ENCODE data around the gene ATP2C1. TPM values are rescaled to one million over a fixed set of nuclear protein-coding genes. Genes with fewer than 3 reads are reported as not detected.

Gene ATP2C1
- polyA plus RNA-seq, 1 donor from 2014 or later: 8.9 TPM

DNA sequence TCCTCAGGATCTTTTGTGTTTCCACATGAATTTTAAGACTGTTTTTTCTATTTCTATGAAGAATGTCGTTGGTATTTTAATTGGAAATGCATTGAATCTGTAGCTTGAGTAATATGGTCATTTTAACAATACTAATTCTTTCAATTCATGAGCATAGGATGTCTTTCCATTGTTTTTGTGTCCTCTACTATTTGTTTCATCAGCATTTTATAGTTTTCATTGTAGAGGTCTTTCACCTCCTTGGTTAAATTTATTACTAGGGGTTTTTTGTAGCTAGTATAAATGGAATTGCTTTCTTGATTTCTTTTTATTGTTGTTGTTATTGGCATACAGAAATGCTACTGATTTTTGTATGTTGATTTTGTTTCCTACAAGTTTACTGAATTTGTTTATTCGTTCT is 17.3 kb upstream of the ATP2C1 start:
- no peak overlapping the region for H3K27ac Mint-ChIP-seq
- no peak overlapping the region for H3K4me3 Mint-ChIP-seq
- no peaks in the 10 kb centered on the region for H3K4me1 Mint-ChIP-seq
- no peaks in the 10 kb centered on the region for H3K27me3 Mint-ChIP-seq
- peaks cover 1% of the 10 kb centered on the region for H3K36me3 Mint-ChIP-seq
- H3K9me3 Mint-ChIP-seq: peaks cover 5 to 18% (median 16%) of the 10 kb centered on the region in 3 donors

DNA sequence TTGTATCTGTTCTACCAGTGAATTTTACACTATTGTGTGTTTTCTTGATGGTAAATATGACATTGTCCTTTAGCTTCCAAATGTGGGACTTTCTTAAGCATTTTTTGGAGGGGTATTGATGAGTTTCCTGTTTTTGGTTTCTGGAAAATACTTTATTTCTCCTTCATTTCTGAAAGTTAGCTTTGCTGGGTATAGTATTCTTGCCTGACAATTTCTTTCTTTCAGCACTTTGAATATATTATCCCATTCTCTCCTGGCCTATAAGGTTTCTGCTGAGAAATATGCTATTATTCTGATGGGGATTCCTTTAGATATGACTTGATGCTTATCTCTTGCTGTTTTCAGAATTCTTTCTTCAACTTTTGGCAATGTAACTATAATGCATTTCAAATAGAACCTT is 15.4 kb upstream of the ATP2C1 start:
- Mint-ChIP-seq H3K4me3 (no peak overlapping the region), H3K9me3 (peaks cover 5 to 24% (median 22%) of the 10 kb centered on the region in 3 donors), H3K27me3 (no peaks in the 10 kb centered on the region), H3K4me1 (no peaks in the 10 kb centered on the region), H3K27ac (no peak overlapping the region), H3K36me3 (peaks cover 3% of the 10 kb centered on the region)

DNA sequence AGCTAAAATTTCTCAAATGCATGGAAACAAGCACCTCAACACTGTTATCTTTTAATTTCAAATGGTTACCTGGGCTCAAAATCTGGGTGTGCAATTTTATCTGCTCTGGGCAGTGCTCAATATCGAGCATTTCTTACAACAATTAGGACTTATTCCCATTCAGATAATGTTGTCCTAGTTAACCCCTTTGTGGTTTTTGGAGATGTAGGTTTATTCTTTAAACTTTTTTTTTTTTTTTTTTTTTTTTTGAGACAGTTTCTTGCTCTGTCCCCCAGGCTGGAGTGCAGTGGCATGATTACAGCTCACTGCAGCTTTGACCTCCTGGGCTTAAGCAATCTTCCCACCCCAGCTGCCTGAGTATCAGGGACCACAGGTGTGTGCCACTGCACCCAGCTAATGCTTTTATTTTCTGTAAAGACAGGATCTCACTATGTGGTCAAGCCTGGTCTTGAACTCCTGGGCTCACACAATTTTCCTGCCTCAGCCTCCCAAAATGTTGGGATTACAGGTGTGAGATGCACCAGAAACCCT is 4.4 kb upstream of the ATP2C1 start:
- peaks cover 13% of the 10 kb centered on the region for H3K27me3 Mint-ChIP-seq
- H3K27ac Mint-ChIP-seq: no peak overlapping the region
- H3K4me3 Mint-ChIP-seq: no peak overlapping the region
- no peaks in the 10 kb centered on the region for H3K36me3 Mint-ChIP-seq
- H3K9me3 Mint-ChIP-seq: peaks cover 0 to 5% (median 2%) of the 10 kb centered on the region in 3 donors
- H3K4me1 Mint-ChIP-seq: peaks cover 4 to 7% (median 4%) of the 10 kb centered on the region in 3 donors

DNA sequence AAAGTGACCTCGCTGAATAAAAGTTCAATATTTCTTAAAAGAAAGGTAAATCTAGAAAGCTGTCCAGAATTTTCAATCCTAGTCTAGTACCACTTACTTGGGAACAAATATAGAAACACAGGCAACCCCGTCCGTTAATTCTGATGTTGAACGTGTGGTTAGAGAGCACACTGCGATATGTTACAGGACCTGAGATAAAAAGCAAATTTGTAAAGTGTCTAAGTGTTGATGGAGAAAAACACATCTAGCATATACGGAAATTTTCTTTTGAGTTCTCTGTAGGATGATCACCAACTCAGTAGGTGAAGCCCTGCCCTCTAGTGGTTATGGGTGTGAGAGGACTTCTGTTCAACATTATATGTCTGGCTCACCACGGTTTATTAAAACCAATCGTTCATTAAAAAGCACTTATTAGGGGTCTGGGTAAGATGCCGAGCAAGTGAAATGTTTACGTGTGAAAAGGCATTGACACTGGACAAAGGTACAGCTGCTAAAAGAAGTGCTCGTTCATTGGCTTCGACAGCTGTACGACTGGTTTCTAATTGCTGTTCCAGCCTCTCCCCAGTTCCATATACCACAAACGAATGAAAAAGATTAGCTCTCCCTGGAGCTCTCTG is 1.0 kb upstream of the ATP2C1 start:
- H3K9me3 Mint-ChIP-seq: no peaks in the 10 kb centered on the region
- no peaks in the 10 kb centered on the region for H3K27me3 Mint-ChIP-seq
- peak overlapping the region; percentile 97 to 99 (median 98) for H3K4me3 Mint-ChIP-seq
- peaks cover 27 to 36% (median 30%) of the 10 kb centered on the region in 3 donors for H3K4me1 Mint-ChIP-seq
- no peaks in the 10 kb centered on the region for H3K36me3 Mint-ChIP-seq
- peak overlapping the region; percentile 99 to 100 (median 99) for H3K27ac Mint-ChIP-seq

DNA sequence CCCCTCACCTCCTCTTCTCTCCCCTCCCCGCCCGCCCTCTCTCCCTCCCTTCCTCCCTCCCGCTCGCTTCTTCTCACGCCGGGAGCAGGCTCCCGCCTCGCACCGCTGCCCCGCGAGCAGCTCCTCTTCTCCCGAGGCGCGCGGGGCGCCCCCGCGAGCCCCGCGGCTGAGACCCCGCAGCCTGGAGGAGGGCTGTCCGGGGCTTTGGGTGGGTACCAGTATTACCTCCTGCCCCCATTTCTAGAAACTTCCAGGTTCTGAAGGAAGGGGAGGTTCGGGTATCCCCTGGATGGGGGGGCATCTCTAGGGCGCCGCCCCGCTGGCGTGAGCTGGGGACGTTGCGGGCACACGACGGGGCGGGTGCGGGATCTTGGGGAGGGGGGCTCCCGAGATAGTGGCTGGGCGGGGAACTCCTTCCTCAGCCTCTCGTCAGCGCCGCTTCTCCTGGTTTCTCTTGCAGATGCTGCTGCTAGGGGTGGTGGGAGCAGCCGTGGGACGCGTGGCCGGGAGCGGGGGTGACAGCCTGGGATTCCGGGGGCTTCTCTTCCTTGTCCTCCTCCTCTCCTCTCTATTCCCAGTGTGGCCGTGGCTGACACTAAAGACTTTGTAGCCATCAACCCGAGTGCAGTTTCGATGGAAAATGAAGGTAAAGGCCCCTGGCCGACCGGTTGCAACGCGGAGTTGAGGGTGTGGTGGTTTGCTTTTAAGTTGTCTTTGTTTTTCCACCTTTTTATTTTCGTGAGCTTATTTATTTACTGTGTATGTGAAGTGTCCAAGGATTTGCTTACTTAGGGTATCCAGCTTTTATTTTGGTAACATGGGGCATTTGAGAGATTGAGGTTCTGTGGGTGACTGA is 474 bp downstream of the ATP2C1 start:
- Mint-ChIP-seq H3K27me3 (no peaks in the 10 kb centered on the region), H3K4me1 (peaks cover 30 to 46% (median 31%) of the 10 kb centered on the region in 3 donors), H3K9me3 (no peaks in the 10 kb centered on the region), H3K36me3 (no peaks in the 10 kb centered on the region), H3K27ac (peak overlapping the region; percentile 88 to 99 (median 99)), H3K4me3 (peak overlapping the region; percentile 97 to 99 (median 98))

DNA sequence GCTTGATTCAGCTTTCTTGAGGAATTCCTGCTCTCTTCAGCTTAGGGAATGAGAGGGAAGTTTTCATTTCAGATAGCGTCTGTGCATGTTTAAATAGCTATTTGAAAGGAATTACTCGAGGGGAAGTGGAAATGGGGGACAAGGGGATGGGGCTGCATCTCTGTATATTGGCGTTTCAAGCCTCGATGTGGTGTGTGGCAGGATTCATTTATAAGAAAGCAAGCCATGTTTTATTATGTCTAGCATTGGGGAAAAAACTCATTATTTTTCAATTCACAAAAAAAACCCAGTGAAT is 1.0 kb downstream of the ATP2C1 start:
- H3K27ac Mint-ChIP-seq: peak overlapping the region; percentile 88 to 99 (median 99)
- no peaks in the 10 kb centered on the region for H3K27me3 Mint-ChIP-seq
- no peaks in the 10 kb centered on the region for H3K9me3 Mint-ChIP-seq
- no peaks in the 10 kb centered on the region for H3K36me3 Mint-ChIP-seq
- peaks cover 32 to 50% (median 35%) of the 10 kb centered on the region in 3 donors for H3K4me1 Mint-ChIP-seq
- H3K4me3 Mint-ChIP-seq: peak overlapping the region; percentile 97 to 99 (median 98)

DNA sequence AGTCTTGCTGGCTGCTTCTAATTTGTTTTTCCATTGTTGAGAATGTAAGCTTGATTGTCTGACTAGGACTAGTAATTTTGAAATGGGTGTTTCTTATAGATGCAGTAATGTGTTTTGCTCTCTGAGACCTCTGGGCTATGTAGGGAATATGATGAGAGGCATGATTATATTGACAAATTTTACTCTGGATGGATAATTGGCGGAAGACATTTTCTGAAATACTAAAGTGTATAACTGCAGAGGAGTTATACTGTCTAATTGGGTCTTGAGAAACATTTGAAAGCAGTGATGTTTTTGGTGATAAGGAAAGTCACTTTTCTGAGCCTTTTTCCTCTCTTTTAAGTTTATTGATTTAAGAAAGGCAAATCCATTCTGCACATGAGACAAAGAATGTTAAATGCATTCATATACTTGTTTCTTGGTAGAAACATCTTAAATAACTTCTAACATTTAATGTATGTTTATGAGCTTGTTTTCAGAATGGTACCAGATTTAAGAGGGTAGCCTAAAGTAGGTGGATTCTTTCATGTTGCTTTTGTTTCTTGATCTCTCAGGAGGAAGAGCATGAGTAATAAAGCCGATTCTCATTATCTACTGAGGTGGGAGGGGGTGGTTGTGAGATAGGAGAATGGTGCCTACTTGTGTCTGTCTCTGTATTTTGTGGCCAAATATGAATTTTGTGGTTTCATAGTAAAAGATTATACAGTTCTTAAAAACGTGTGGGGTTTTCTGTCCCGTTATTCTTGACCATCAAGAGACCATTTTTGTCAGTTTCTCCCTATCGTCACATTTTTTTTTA is 2.0 kb downstream of the ATP2C1 start:
- peak overlapping the region; percentile 54 to 99 (median 98) for H3K4me3 Mint-ChIP-seq
- H3K27me3 Mint-ChIP-seq: no peaks in the 10 kb centered on the region
- peaks cover 34 to 56% (median 38%) of the 10 kb centered on the region in 3 donors for H3K4me1 Mint-ChIP-seq
- peak overlapping the region in 2 of 3 donors; percentile 88 to 99 for H3K27ac Mint-ChIP-seq
- no peaks in the 10 kb centered on the region for H3K9me3 Mint-ChIP-seq
- no peaks in the 10 kb centered on the region for H3K36me3 Mint-ChIP-seq

DNA sequence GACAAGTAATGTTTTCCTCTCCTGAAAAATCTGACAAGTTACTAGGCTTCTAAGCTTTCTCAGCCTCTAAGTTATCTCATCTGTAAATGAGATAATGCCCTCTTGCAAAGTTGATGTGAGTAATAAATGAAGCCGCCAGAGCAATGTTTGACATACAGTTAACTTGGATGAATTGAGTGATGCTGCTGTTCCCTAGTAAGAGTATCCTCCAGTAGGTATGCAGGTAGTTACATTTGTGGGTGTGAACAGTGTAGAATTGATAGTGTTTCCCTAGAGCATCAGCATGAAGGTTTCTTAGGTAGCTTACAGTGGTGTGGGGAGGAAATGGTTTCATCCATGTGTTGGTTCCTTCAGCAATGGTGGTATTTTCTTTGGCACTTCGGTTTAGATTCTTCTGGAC is 3.4 kb downstream of the ATP2C1 start:
- Mint-ChIP-seq H3K36me3 (no peaks in the 10 kb centered on the region), H3K9me3 (no peaks in the 10 kb centered on the region), H3K4me3 (peak overlapping the region in 1 of 4 donors; percentile 1), H3K27ac (no peak overlapping the region), H3K4me1 (peaks cover 38 to 68% (median 53%) of the 10 kb centered on the region in 3 donors), H3K27me3 (no peaks in the 10 kb centered on the region)

DNA sequence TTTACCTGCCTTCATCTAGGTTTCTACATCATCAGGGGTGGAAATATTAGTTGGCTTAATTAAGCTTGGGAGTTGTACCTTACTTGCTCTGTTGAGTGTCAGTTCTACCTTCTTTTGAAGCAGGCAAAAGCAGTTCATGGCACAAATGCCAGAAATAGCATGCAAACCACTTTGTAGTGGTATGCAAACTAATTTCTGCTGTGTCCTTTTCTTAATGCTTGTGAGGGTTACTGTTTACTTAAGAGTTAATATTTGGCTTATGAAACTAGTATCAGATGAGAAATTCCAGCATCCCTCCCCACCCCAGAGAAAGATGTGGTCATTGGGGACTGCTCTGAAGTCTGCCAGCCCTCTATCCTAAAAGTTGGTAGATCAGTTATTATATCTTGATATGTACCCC is 7.1 kb downstream of the ATP2C1 start:
- Mint-ChIP-seq H3K9me3 (no peaks in the 10 kb centered on the region), H3K4me1 (peaks cover 37 to 69% (median 56%) of the 10 kb centered on the region in 3 donors), H3K4me3 (no peak overlapping the region), H3K27me3 (no peaks in the 10 kb centered on the region), H3K27ac (no peak overlapping the region), H3K36me3 (peaks cover 2% of the 10 kb centered on the region)

DNA sequence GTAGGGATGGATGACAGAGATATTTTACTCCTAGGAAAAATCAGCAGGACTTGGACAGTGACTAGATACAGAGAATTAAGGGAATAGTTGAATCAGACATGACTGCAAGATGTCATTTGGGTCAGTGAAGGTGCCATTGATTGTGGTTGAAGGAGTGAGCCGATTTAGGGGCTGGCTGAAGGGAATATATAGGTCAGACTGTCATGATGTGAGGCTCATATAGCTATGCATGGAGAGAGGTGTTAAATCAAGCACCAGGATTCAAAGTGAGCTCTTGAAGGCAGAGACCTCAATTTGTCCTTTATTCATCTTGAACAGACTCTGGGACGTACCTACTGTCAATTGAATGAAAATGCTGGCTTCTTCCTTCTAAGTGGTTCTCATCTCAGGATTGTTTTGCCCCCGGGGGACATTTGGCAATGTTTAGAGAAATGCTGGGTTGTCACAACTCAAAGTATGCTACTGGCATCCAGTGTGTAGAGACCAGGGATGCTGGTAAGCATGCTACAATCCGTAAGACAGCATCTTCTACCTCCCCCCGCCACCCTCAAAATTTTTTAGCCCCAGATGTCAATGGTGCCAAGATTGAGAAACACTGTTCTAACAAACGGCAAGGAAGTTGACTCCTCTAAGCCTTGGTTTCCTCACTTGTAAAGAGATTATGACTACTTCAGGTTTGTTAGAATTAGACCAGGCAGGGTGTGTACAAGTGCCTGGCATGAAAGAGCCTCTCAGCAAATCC is 7.8 kb downstream of the ATP2C1 start:
- peaks cover 40 to 68% (median 57%) of the 10 kb centered on the region in 3 donors for H3K4me1 Mint-ChIP-seq
- H3K27me3 Mint-ChIP-seq: no peaks in the 10 kb centered on the region
- no peak overlapping the region for H3K4me3 Mint-ChIP-seq
- peaks cover 3% of the 10 kb centered on the region for H3K36me3 Mint-ChIP-seq
- no peak overlapping the region for H3K27ac Mint-ChIP-seq
- H3K9me3 Mint-ChIP-seq: no peaks in the 10 kb centered on the region

DNA sequence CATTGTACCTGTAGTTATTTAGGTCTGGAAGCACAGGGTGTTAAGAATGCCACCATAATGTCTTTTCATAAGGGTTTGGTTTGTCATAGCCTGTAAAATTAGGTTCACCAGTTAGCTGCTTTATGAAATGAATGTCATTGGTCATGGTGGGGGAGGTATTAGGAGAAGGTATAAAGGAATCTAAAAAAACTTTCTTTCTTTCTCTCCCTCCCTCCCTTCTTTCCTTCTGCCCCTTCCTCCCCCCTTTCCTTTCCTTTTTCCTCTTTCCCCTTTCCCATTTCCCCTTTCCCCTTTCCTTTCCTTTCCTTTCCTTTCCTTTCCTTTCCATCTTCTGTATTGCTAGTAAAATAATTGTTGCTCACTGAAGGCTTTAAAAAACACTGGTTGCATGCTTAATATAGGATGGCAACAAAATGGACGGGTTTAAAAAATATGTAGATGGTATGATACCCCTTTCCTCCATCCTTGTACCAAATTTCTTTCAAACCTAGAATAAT is 9.6 kb downstream of the ATP2C1 start:
- peaks cover 34 to 68% (median 64%) of the 10 kb centered on the region in 3 donors for H3K4me1 Mint-ChIP-seq
- H3K27me3 Mint-ChIP-seq: no peaks in the 10 kb centered on the region
- no peaks in the 10 kb centered on the region for H3K9me3 Mint-ChIP-seq
- peaks cover 3% of the 10 kb centered on the region for H3K36me3 Mint-ChIP-seq
- no peak overlapping the region for H3K27ac Mint-ChIP-seq
- no peak overlapping the region for H3K4me3 Mint-ChIP-seq

DNA sequence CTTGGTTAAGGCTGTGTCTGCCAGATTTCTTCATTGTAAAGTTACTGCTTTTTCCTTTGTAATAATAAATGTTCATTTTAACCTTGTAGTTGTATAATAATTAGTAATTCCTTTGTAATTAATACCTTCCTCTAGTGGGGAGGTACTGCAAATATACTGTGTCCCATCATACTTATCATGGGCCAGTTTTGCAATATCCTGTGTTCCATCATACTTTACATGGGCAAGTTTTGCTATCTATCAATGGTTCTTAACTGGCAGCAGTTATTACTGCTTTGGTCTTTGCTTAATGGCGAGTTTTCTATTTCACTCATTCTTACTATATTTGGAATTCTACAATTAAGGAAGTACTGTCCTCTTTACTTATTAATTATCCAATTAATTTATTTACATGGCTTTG is 10.6 kb downstream of the ATP2C1 start:
- Mint-ChIP-seq H3K4me1 (peaks cover 37 to 72% (median 60%) of the 10 kb centered on the region in 3 donors), H3K9me3 (no peaks in the 10 kb centered on the region), H3K27ac (no peak overlapping the region), H3K4me3 (peak overlapping the region in 1 of 4 donors; percentile 13), H3K36me3 (peaks cover 3% of the 10 kb centered on the region), H3K27me3 (no peaks in the 10 kb centered on the region)

DNA sequence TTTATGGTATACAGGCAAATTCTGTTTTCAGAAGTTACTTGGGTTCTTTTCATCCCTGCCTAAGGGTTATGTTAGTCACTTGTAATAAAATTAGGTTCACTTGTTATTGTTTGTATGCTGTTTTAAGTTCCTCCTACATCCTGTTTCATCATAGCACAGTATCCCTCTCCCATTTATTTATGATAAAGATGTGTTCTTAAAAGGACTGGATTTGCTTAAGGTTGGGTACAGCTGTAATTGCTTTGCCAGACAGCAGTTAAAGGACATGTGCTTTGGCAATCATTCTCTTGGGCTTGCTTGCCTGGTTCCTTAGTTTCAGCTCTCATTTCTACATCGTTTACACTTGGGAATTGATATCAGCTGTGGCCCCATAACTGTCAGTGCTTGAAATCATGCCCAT is 11.7 kb downstream of the ATP2C1 start:
- Mint-ChIP-seq H3K9me3 (no peaks in the 10 kb centered on the region), H3K27me3 (no peaks in the 10 kb centered on the region), H3K4me3 (no peak overlapping the region), H3K27ac (no peak overlapping the region), H3K4me1 (peaks cover 35 to 70% (median 54%) of the 10 kb centered on the region in 3 donors), H3K36me3 (peaks cover 3% of the 10 kb centered on the region)

DNA sequence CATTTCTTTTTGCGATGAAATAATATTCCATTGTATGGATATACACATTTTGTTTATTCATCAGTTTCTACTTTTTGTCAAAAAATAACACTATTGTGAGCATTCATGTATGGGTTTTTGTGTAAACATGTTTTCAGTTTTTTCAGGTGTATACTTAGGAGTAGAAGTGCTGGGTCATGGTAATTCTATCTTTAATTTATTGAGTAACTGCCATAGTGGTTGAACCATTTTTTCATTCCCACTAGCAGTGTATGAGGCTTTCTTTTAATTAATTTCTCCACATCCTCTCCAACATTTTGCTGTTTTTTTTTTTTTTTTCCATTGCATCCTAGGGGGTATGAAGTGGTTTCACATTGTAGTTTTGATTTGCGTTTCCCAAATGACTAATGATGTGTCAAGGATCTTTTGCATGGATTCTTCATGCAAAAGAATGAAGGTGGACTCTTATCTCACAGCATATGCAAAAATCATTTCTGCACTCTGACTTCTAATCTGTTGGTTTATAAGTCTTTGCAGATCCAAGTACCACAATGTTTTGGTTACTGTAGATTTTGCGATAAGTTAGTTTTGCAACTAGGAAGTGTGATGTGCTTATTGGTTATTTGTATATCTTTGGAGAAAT is 12.6 kb downstream of the ATP2C1 start:
- no peak overlapping the region for H3K4me3 Mint-ChIP-seq
- peak overlapping the region in 1 of 3 donors; percentile 12 for H3K27ac Mint-ChIP-seq
- no peaks in the 10 kb centered on the region for H3K9me3 Mint-ChIP-seq
- H3K4me1 Mint-ChIP-seq: peaks cover 30 to 61% (median 44%) of the 10 kb centered on the region in 3 donors
- peaks cover 3% of the 10 kb centered on the region for H3K36me3 Mint-ChIP-seq
- H3K27me3 Mint-ChIP-seq: no peaks in the 10 kb centered on the region

Data from IgD-negative memory B cell (primary cell).